HG03103 (cell line): ENCODE measurements around the gene TRIM22.

Experiments used
- ATAC-seq: cut with Tn5 transposase; IDR thresholded peaks from one replicate; pipeline ENCODE4 v1.9.1; 2021; ENCODE audit warnings: low read depth; ENCODE audit not compliant: unreplicated experiment

Gene TRIM22

GRCh38 chr11:5737091-5737490 is 47.5 kb downstream of the TRIM22 start:
- no peak for ATAC-seq

GRCh38 chr11:5737670-5738392 is 48.2 kb downstream of the TRIM22 start:
- no peak for ATAC-seq

- no peak for ATAC-seq
Observed at GRCh38 chr11:5738431-5738830, 48.8 kb downstream of the TRIM22 start.

GRCh38 chr11:5746614-5747013 is 57.0 kb downstream of the TRIM22 start:
- ATAC-seq: no peak

GRCh38 chr11:5749836-5750235 is 60.2 kb downstream of the TRIM22 start:
- no peak for ATAC-seq

- ATAC-seq: no peak
Observed at GRCh38 chr11:5753943-5754342, 64.4 kb downstream of the TRIM22 start, which contains the start of gene OR52N4. Gene OR52N4, plus strand, starts transcription at chr11:5754243. Its CDS starts 498 bp downstream, at chr11:5754741.
